ENCODE measurements around the gene CLIP2.

The CLIP2 gene

GRCh38 chr7:74454021-74454924, 165.1 kb downstream of the CLIP2 start (continued):
- TF ChIP-seq ZNF157 (tag by site-specific recombination; IDR thresholded peaks at IDR 0.05) (no peak), MZF1 (tag by site-specific recombination; IDR thresholded peaks at IDR 0.05; ENCODE audit: borderline replicate concordance) (no peak), ZBTB44 (tag by site-specific recombination; IDR thresholded peaks at IDR 0.05) (no peak), ZNF747 (tag by site-specific recombination; IDR thresholded peaks at IDR 0.05) (no peak), ZNF426 (tag by site-specific recombination; IDR thresholded peaks at IDR 0.05) (no peak), ZFP3 (tag by site-specific recombination; IDR thresholded peaks at IDR 0.05; ENCODE audit: low read depth) (no peak), PRDM4 (tag by site-specific recombination; IDR thresholded peaks at IDR 0.05) (no peak), PATZ1 (tag by site-specific recombination; IDR thresholded peaks at IDR 0.05) (peak; percentile 66), HOXA7 (CRISPR knock-in tag; IDR thresholded peaks at IDR 0.05; ENCODE audit: borderline replicate concordance) (no peak), ZNF785 (tag by site-specific recombination; IDR thresholded peaks at IDR 0.05) (no peak), ZBTB20 (tag by site-specific recombination; IDR thresholded peaks at IDR 0.05) (no peak; the same call in 1 of the 2 replicates), ZNF398 (tag by site-specific recombination; IDR thresholded peaks at IDR 0.05) (peak; percentile 92), SP3 (tag by site-specific recombination; IDR thresholded peaks at IDR 0.05) (peak; percentile 54), ZNF114 (tag by site-specific recombination; IDR thresholded peaks at IDR 0.05) (no peak), ZNF645 (tag by site-specific recombination; IDR thresholded peaks at IDR 0.05) (no peak), ZSCAN5A (tag by site-specific recombination; IDR thresholded peaks at IDR 0.05) (no peak), ZNF423 (tag by site-specific recombination; IDR thresholded peaks at IDR 0.05) (no peak), ZNF132 (tag by site-specific recombination; IDR thresholded peaks at IDR 0.05; ENCODE audit: borderline replicate concordance) (no peak), ZNF596 (tag by site-specific recombination; IDR thresholded peaks at IDR 0.05) (no peak), SCRT1 (tag by site-specific recombination; IDR thresholded peaks at IDR 0.05; ENCODE audit: borderline replicate concordance) (no peak), KLF1 (tag by site-specific recombination; IDR thresholded peaks at IDR 0.05) (peak; percentile 58), GLIS1 (tag by site-specific recombination; IDR thresholded peaks at IDR 0.05) (0 out of 2 replicates have a peak, but pooled peaks have one; percentile 13), ZBTB26 (tag by site-specific recombination; optimal IDR thresholded peaks at IDR 0.05) (peak; percentile 14), ZNF302 (tag by site-specific recombination; IDR thresholded peaks at IDR 0.05; ENCODE audit: low read depth) (no peak), KLF7 (tag by site-specific recombination; IDR thresholded peaks at IDR 0.05; ENCODE audit: borderline replicate concordance) (no peak), BCL11B (tag by site-specific recombination; IDR thresholded peaks at IDR 0.05; ENCODE audit: low read depth) (no peak), SALL2 (tag by site-specific recombination; IDR thresholded peaks at IDR 0.05; ENCODE audit: borderline replicate concordance) (no peak)

All from HEK293 (cell line).